ENCODE data around the gene RHCE.
A peak's percentile ranks its signal among the peaks of the same experiment; 100 is the strongest.
"Not testable (repeated sequence)": the region's sequence is repeated elsewhere in the genome, so short reads cannot be mapped to it uniquely, and the experiment has no call there.

RHCE gene

GRCh38 chr1:25409641-25410427 is 10.8 kb downstream of the RHCE start:
- CTCF ChIA-PET; POLR2A ChIA-PET; DNase-seq (ENCODE audit: low read depth, low spot score); H3K4me3 ChIP-seq (ENCODE audit: low read depth, low read length): not testable (repeated sequence)

- CTCF ChIA-PET; DNase-seq (ENCODE audit: low read depth, low spot score); H3K4me3 ChIP-seq (ENCODE audit: low read depth, low read length); POLR2A ChIA-PET: not testable (repeated sequence)
Measured at GRCh38 chr1:25405731-25406305, 14.8 kb downstream of the RHCE start.

- POLR2A ChIA-PET; DNase-seq (ENCODE audit: low read depth, low spot score); H3K4me3 ChIP-seq (ENCODE audit: low read depth, low read length): not testable (repeated sequence)
- CTCF ChIA-PET, result interaction anchor here (0.6 to 1.2 kb wide), 4 partner anchors 24 to 120 kb away, joined by 3 to 5 read pairs (median 3); no protein-coding TSS in a partner anchor
- peak; percentile 27 for TF ChIP-seq CTCF (IDR thresholded peaks at IDR 0.05; ENCODE audit: insufficient read depth, low read length, missing control alignments)
Measured at GRCh38 chr1:25402947-25403803, 17.4 kb downstream of the RHCE start.

- H3K4me3 ChIP-seq (ENCODE audit: low read depth, low read length); CTCF ChIA-PET; POLR2A ChIA-PET; DNase-seq (ENCODE audit: low read depth, low spot score): not testable (repeated sequence)
Measured at GRCh38 chr1:25398079-25398478, 22.5 kb downstream of the RHCE start.

- POLR2A ChIA-PET; DNase-seq (ENCODE audit: low read depth, low spot score); H3K4me3 ChIP-seq (ENCODE audit: low read depth, low read length): not testable (repeated sequence)
- CTCF ChIA-PET, result interaction anchor here (0.6 kb wide), 1 partner anchor 11 kb away, joined by 3 read pairs; no protein-coding TSS in a partner anchor
Measured at GRCh38 chr1:25397549-25397948, 23.1 kb downstream of the RHCE start.

GRCh38 chr1:25392841-25393240 is 27.8 kb downstream of the RHCE start:
- CTCF ChIA-PET, result no interaction called here
- no peak for TF ChIP-seq CTCF (IDR thresholded peaks at IDR 0.05; ENCODE audit: insufficient read depth, low read length, missing control alignments)
- no peak for DNase-seq (ENCODE audit: low read depth, low spot score)
- no peak overlapping the region for H3K4me3 ChIP-seq (ENCODE audit: low read depth, low read length)
- POLR2A ChIA-PET, result no interaction called here

GRCh38 chr1:25389721-25390120 is 30.9 kb downstream of the RHCE start:
- CTCF ChIA-PET; DNase-seq (ENCODE audit: low read depth, low spot score); H3K4me3 ChIP-seq (ENCODE audit: low read depth, low read length); POLR2A ChIA-PET: not testable (repeated sequence)

- POLR2A ChIA-PET; H3K4me3 ChIP-seq (ENCODE audit: low read depth, low read length); DNase-seq (ENCODE audit: low read depth, low spot score); CTCF ChIA-PET: not testable (repeated sequence)
Measured at GRCh38 chr1:25388691-25389090, 31.9 kb downstream of the RHCE start.

- POLR2A ChIA-PET; DNase-seq (ENCODE audit: low read depth, low spot score); H3K4me3 ChIP-seq (ENCODE audit: low read depth, low read length): not testable (repeated sequence)
- CTCF ChIA-PET, result interaction anchor here (1.2 kb wide), 1 partner anchor 10 kb away, joined by 3 read pairs; no protein-coding TSS in a partner anchor
Measured at GRCh38 chr1:25387096-25387495, 33.5 kb downstream of the RHCE start.

- H3K4me3 ChIP-seq (ENCODE audit: low read depth, low read length); CTCF ChIA-PET; DNase-seq (ENCODE audit: low read depth, low spot score); POLR2A ChIA-PET: not testable (repeated sequence)
Measured at GRCh38 chr1:25383875-25384274, 36.8 kb downstream of the RHCE start.

- H3K4me3 ChIP-seq (ENCODE audit: low read depth, low read length); POLR2A ChIA-PET; CTCF ChIA-PET: not testable (repeated sequence)
- DNase-seq (ENCODE audit: low read depth, low spot score), result peak; percentile 62
Measured at GRCh38 chr1:25383090-25383489, 37.5 kb downstream of the RHCE start.

- CTCF ChIA-PET; H3K4me3 ChIP-seq (ENCODE audit: low read depth, low read length); DNase-seq (ENCODE audit: low read depth, low spot score); POLR2A ChIA-PET: not testable (repeated sequence)
Measured at GRCh38 chr1:25382543-25382942, 38.1 kb downstream of the RHCE start.

- CTCF ChIA-PET; DNase-seq (ENCODE audit: low read depth, low spot score); H3K4me3 ChIP-seq (ENCODE audit: low read depth, low read length); POLR2A ChIA-PET: not testable (repeated sequence)
Measured at GRCh38 chr1:25378367-25378766, 42.3 kb downstream of the RHCE start.

- CTCF ChIA-PET; H3K4me3 ChIP-seq (ENCODE audit: low read depth, low read length): not testable (repeated sequence)
- POLR2A ChIA-PET, result interaction anchor here (0.6 kb wide), 1 partner anchor 125 kb away, joined by 4 read pairs; the partner anchor contains the start of gene RSRP1
- DNase-seq (ENCODE audit: low read depth, low spot score), result peak; percentile 77
Measured at GRCh38 chr1:25371757-25372156, 48.9 kb downstream of the RHCE start.

Measured in AG04449 (cell line).